HCT116 (cell line): ENCODE data around the gene EEFSEC.

ENCODE experiments used
- CTCF ChIP-seq, 3 experiments: fragments of 200-600 bp in 1 of 3; sonication (generic) in 1 of 3; IDR thresholded peaks in 2 of 3; conservative IDR thresholded peaks in 1 of 3; 2 replicates each; pipeline ENCODE4 v1.5.1; 2012 to 2017; ENCODE audit warnings: low read depth in 2 of 3, low read length in 2 of 3, antibody characterized with exemption in 1 of 3, borderline replicate concordance in 1 of 3, control low read depth in 1 of 3, mild to moderate bottlenecking in 1 of 3, mixed read lengths in 1 of 3, mixed run types in 1 of 3, moderate library complexity in 1 of 3; ENCODE audit not compliant: insufficient read depth in 1 of 3
- YY1 ChIP-seq: IDR thresholded peaks from 2 replicates; pipeline ENCODE4 v1.6.1; 2011; ENCODE audit warnings: low read length, low read depth, moderate library complexity, mild to moderate bottlenecking; ENCODE audit not compliant: insufficient replicate concordance; ENCODE audit errors: extremely low read depth

DNA sequence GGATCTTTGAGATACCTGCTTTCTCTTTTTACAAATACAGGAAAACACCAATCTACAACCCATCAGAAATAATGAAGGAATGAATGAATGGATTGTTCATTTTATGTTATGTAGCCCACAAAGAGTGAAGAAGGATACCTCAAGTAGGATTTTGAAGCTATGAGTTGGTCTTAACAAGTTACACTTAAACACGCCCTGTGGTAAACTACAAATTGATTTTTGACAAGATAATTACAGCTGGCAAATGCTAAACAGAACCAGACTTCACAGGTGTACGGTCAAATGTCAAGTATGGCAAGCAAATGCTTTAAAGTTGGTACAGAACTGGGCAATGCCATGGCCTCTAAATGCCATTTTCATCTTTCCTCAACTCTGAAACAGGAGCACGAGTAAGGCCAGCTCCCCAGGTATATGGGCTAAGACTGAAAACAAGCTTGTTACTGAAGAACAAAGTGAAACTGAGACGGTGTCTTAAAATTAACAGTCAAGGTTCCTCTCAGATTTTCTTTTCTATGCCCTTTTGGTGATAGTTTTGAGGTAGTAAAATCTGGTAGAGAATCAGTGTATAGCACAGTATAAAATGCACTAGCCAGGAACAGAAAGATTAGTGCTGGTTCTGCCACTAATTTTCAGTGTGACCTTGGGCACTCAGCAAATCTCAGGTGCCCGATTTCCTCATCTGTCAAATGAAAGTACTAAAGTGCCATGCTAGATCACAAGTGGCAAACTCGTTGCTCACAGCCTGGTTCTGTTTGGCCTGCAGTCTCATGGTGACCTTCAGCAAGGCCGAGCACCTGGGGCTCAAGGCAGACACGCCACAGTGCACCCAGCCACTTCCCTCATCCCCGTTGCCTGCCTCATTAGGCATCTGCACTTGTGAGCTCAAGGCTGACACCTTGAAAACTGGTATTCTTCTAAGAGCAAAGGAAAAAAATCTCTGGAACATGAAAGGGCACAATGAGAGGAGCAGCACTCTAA is 39.2 kb upstream of the EEFSEC start:
- no peak for TF ChIP-seq YY1
- TF ChIP-seq CTCF (IDR thresholded peaks at IDR 0.05 in 2 of 3, conservative IDR thresholded peaks at IDR 0.05 in 1 of 3; ENCODE audit: borderline replicate concordance in 1 of 3, insufficient read depth in 1 of 3, low read depth in 2 of 3, low read length in 2 of 3), result no peak
